K562 (cell line): ENCODE measurements around the gene DCAF17. TPM values are rescaled to one million over a fixed set of nuclear protein-coding genes. Genes with fewer than 3 reads are reported as not detected.

Experiments used
- AFF4 ChIP-seq: sonication (generic); formaldehyde crosslinking; IDR thresholded peaks from 2 replicates; pipeline ENCODE4 v1.8.0; 2023; ENCODE audit warnings: mild to moderate bottlenecking, missing genetic modification reagents
- ATF1 ChIP-seq, 2 experiments: fragments of 450-650 bp in 1 of 2; IDR thresholded peaks; 2 replicates each; pipeline ENCODE4 v1.6.1; 2016; ENCODE audit warnings: missing compliant biosample characterization in 1 of 2, missing genetic modification characterization in 1 of 2
- CCNT2 ChIP-seq: IDR thresholded peaks from 2 replicates; pipeline ENCODE4 v1.6.1; 2011; ENCODE audit warnings: borderline replicate concordance, low read depth, mild to moderate bottlenecking, moderate library complexity, mixed read lengths, low read length; ENCODE audit not compliant: insufficient read length; ENCODE audit errors: extremely low read depth
- COPS2 ChIP-seq: fragments of 450-650 bp; conservative IDR thresholded peaks from 2 replicates; pipeline ENCODE4 v1.6.1; 2016; ENCODE audit warnings: mild to moderate bottlenecking, moderate library complexity
- MTA3 ChIP-seq: fragments of 450-650 bp; formaldehyde crosslinking; IDR thresholded peaks from 2 replicates; pipeline ENCODE4 v1.6.1; 2017; ENCODE audit warnings: mild to moderate bottlenecking, borderline replicate concordance
- RBFOX2 ChIP-seq: fragments of 200-400 bp; formaldehyde crosslinking; IDR thresholded peaks from 2 replicates; pipeline ENCODE4 v1.6.1; 2017; ENCODE audit warnings: low read depth, mild to moderate bottlenecking, low read length, moderate library complexity
- TAF9B ChIP-seq: fragments of 450-650 bp; IDR thresholded peaks from 2 replicates; pipeline ENCODE4 v1.6.1; 2018; ENCODE audit warnings: mild to moderate bottlenecking; ENCODE audit not compliant: partially characterized antibody
- TRIM25 ChIP-seq: fragments of 450-650 bp; IDR thresholded peaks from 2 replicates; pipeline ENCODE4 v1.7.0; 2016; ENCODE audit warnings: borderline replicate concordance
- ZKSCAN8 ChIP-seq: fragments of 200-800 bp; sonication (Bioruptor generic); IDR thresholded peaks from 2 replicates; pipeline ENCODE4 v1.6.1; 2016; ENCODE audit warnings: missing genetic modification characterization, missing compliant biosample characterization
- ZNF449 ChIP-seq: fragments of 250-450 bp; sonication (Bioruptor Pico); IDR thresholded peaks from 2 replicates; pipeline ENCODE4 v1.8.0; 2022; ENCODE audit warnings: moderate library complexity, mild to moderate bottlenecking, inconsistent platforms
- polyA plus RNA-seq, 8 experiments: library from polyadenylated mRNA; depleted of rRNA in 4 of 8; stranded (reverse) in 5 of 8; unstranded in 3 of 8; fragments of >200 nt; fragmentation: Nextera tagmentation in 2 of 8; fragmentation: Illumina TruSeq in 1 of 8; extraction: Ambion mirVana in 2 of 8; extraction: Trizol in 1 of 8; gene quantifications; 2 replicates each; pipeline versions ENCODE4 v1.2.1 to v1.2.3, GENCODE V29; 2011 to 2014; ENCODE audit warnings: inconsistent platforms in 1 of 8, missing spikeins in 1 of 8
- total RNA-seq, 7 experiments: library from RNA; depleted of rRNA in 6 of 7; stranded (reverse); fragments of >200 nt in 6 of 7; fragmentation: Illumina TruSeq in 2 of 7; extraction: Trizol in 2 of 7; gene quantifications; 2 replicates each; pipeline versions ENCODE4 v1.2.1 to v1.2.3, GENCODE V29; 2011 to 2021; ENCODE audit warnings: low replicate concordance in 1 of 7
- TF ChIP-seq, protein P1 (sequence below): fragments of 250-450 bp; sonication (Bioruptor Pico); IDR thresholded peaks from 2 replicates; pipeline ENCODE4 v1.5.0; 2020; ENCODE audit warnings: mild to moderate bottlenecking, borderline replicate concordance
- TF ChIP-seq, protein P2 (sequence below), 2 experiments: fragments of 450-650 bp in 1 of 2; sonication (generic) in 1 of 2; formaldehyde crosslinking in 1 of 2; IDR thresholded peaks in 1 of 2; conservative IDR thresholded peaks in 1 of 2; 2 replicates each; pipeline versions ENCODE4 v1.6.1 to v1.8.1; 2016 to 2023; ENCODE audit warnings: mild to moderate bottlenecking in 2 of 2, moderate library complexity in 2 of 2, inconsistent platforms in 1 of 2, missing genetic modification reagents in 1 of 2
- TF ChIP-seq, protein P3 (sequence below): fragments of 250-450 bp; sonication (Bioruptor Pico); IDR thresholded peaks from 2 replicates; pipeline ENCODE4 v1.6.1; 2021; ENCODE audit warnings: mild to moderate bottlenecking

The DCAF17 gene
- total and polyA plus RNA-seq, 9 of the 15 experiments (the other 6 are each of a cell fraction or from before 2014, with no cell fraction given), result 10.0 to 38.5 (median 27.1) TPM

- no peak for TF ChIP-seq AFF4
- no peak; the same call in 1 of the 2 replicates for TF ChIP-seq ZNF449 (CRISPR knock-in tag)
- no peak for TF ChIP-seq COPS2
- peak; percentile 74 for TF ChIP-seq CCNT2
- TF ChIP-seq TAF9B, result peak; percentile 56
- TF ChIP-seq MTA3, result peak; percentile 61; the same call in 1 of the 2 replicates
- TF ChIP-seq, protein P1, sequence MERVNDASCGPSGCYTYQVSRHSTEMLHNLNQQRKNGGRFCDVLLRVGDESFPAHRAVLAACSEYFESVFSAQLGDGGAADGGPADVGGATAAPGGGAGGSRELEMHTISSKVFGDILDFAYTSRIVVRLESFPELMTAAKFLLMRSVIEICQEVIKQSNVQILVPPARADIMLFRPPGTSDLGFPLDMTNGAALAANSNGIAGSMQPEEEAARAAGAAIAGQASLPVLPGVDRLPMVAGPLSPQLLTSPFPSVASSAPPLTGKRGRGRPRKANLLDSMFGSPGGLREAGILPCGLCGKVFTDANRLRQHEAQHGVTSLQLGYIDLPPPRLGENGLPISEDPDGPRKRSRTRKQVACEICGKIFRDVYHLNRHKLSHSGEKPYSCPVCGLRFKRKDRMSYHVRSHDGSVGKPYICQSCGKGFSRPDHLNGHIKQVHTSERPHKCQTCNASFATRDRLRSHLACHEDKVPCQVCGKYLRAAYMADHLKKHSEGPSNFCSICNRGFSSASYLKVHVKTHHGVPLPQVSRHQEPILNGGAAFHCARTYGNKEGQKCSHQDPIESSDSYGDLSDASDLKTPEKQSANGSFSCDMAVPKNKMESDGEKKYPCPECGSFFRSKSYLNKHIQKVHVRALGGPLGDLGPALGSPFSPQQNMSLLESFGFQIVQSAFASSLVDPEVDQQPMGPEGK (CRISPR knock-in tag), result peak; percentile 85; the same call in 1 of the 2 replicates
- TF ChIP-seq, protein P2, sequence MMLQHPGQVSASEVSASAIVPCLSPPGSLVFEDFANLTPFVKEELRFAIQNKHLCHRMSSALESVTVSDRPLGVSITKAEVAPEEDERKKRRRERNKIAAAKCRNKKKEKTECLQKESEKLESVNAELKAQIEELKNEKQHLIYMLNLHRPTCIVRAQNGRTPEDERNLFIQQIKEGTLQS (IDR thresholded peaks at IDR 0.05), result no peak; the same call in 1 of the 2 replicates
- TF ChIP-seq, protein P2 (CRISPR knock-in tag; conservative IDR thresholded peaks at IDR 0.05), result 0 out of 2 replicates have a peak, but pooled peaks have one; percentile 27
- no peak for TF ChIP-seq ATF1 (CRISPR knock-in tag; IDR thresholded peaks at IDR 0.05)
- TF ChIP-seq ATF1 (tag; IDR thresholded peaks at IDR 0.05), result peak; percentile 54
- peak; percentile 94 for TF ChIP-seq RBFOX2
- no peak for TF ChIP-seq ZKSCAN8
- TF ChIP-seq, protein P3, sequence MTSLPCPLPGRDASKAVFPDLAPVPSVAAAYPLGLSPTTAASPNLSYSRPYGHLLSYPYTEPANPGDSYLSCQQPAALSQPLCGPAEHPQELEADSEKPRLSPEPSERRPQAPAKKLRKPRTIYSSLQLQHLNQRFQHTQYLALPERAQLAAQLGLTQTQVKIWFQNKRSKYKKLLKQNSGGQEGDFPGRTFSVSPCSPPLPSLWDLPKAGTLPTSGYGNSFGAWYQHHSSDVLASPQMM (CRISPR knock-in tag), result no peak
- 0 out of 2 replicates have a peak, but pooled peaks have one; percentile 40 for TF ChIP-seq TRIM25
Measured at GRCh38 chr2:171522052-171522787, 88.2 kb downstream of the DCAF17 start, which contains the start of gene CYBRD1 (continued).
